ENCODE data around the gene MFN1.

GRCh38 chr3:179376474-179376873, 29.0 kb downstream of the MFN1 start:
- TF ChIP-seq EZH2 (IDR thresholded peaks at IDR 0.05; ENCODE audit: insufficient read depth, poor library complexity, severe bottlenecking) (no peak), EZH2phosphoT487 (IDR thresholded peaks at IDR 0.05; ENCODE audit: insufficient read depth, low read depth) (no peak)
